ENCODE data around the gene RAP1A. TPM values are rescaled to one million over a fixed set of nuclear protein-coding genes. Genes with fewer than 3 reads are reported as not detected.
"Not testable (repeated sequence)": the region's sequence is repeated elsewhere in the genome, so short reads cannot be mapped to it uniquely, and the experiment has no call there.

Gene RAP1A
- total RNA-seq, 1 donor from 2014 or later, result 43.0 TPM

DNA sequence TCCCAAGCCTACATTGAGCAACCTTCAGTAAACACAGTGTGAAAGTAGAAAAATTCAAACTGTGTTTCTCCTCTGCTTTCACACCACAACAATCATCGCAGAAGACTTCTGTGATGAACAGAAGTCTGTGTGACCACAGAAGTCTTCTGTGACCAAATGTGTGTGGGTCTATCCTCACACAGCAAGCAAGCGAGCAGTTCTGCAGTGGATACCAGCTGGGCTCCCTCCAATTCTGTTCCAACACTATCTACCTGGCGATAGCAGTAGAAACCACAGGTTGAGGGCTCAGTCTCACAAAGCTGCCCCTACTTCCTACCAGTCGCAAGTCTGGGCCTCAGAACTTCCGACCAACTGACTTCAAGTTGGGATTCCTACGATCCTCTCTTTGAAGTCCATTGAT, 21.0 kb upstream of the RAP1A start:
- DNase-seq, result no peak

DNA sequence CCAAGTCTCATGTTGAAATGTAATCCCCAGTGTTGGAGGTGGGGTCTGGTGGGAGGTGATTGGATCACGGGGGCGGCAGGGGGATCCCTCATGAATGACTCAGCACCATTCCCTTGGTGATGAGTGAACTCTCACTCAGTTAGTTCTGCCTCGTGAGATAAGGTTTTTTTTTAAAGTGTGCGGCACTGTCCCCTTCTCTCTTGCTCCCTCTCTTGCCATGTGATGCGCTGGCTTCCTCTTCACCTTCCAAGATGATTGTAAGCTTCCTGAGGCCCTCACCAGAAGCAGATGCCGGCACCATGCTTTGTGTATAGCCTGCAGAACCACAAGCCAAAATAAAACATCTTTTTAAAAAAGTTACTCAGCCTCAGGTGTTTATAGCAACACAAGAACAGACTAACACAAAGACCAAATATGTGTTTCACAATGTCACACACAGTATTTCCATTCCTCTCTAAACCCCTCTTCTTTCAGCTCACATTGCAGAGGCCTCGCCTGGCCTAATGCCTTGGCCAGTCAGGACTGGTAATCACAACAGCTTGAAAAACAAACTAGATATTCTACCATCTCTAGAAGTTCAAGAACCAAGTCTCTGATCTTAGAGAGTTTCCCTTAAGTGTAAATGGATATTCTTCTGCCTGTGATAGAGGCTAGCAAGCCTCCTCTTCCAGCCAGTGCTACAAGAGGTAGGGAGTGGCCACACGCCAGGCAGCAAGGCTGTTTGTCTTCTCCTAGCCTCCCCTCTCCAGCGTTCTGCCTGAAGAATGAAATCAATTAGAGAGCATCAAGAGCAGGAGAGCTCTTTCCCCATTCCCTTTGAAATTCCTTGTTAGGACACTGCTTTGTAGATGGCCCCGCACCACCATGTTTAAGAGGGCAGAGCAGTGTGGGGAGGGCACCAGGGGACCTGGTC, 19.6 kb upstream of the RAP1A start:
- no peak for DNase-seq

DNA sequence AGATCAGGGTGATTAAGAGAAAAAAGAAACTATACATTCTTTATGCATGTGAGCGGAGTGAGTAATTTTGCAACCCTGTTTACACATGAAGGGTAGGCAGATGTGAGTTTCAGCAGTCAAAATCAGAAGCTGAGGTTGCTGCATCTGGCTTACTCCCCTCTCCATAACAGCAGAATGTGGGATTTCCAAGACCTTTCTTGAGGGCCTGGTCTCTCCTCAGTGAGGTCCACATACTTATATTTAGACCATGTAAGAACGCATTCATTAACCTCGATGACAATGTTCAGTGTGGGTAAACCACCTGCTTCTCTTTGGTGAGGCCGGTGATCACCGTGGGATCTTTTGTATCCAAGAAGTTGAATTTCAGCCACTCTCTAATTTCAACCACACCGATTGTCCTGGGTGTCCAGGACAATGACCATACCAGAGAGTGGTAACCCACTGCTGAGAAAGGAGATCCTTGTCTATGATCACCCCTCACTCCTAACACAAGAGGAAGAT, 18.7 kb upstream of the RAP1A start:
- no peak for DNase-seq

DNA sequence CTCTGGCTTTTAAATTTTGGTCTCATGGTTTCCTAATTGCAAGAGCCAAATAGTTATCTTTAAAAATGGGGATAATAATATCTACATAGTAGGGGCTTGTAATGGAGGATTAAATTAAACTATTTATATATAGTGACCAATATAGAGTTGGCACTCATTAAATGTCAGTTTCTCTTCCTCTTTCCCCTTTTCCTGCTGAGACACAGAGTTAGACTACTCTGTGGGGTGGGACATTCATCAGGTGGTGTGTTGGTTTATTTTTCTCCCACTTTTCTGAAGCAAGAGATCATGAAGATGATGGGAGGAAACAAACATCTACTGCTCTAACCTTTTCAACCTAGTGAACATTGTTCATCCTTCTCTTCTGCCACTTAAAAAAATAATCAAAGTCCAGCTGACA, 17.3 kb upstream of the RAP1A start:
- DNase-seq, result no peak

DNA sequence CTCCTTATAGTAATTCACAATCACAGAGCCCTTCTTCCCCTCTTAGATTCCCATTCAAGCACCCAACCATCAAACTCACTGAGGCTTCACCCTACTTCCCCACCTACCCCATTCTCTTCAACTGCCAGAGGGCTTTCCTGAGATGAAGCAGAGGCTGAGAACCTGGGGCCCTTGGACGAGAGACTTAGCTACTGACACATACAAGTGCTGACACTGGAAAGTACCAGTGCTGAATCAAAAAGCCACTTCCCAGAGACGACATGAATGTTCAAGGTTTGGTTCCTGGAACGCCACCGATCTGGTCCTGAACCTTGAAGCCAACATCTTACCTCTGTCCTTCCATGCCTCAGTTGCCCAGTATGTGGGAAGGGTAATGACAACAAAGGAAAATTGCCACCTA, 16.6 kb upstream of the RAP1A start:
- DNase-seq, result no peak

DNA sequence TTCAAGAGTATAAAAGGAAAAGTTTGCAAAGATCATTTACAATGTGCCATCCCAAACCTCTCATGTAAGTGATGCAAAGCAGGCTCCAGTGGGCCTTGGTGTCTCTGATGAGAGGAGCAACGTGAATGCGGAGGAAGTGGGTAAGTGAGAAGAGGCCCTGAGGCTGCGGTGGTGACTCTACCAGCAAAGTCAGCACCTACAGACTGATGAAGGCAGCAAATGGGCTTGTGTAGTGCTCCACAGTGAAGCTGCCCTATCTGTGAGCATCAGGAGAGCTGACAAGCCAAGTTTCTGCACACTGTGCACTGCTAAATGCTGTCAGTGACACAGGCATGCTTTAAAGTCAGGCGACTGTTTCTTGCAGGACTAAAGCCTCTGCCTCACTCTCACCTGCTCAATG, 15.6 kb upstream of the RAP1A start:
- DNase-seq, result no peak

DNA sequence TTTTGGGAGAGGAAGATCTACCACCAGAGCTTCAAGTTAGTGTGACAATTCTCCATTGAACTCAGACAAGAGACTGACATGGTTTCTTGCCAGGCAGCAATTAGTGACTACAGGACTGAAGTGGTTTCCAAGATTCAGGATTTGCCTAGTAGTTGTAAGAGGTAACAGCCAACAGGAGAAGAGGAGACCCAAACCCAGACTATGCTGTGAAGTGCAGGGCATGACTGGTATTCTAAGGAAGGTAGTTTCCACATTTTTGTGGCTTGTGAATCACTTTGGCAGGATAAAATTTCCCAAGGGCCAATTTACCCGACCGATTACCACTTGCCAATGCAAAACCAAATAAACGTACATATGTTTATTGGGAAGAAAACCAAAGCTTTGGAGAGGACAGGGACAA, 14.7 kb upstream of the RAP1A start:
- no peak for DNase-seq

DNA sequence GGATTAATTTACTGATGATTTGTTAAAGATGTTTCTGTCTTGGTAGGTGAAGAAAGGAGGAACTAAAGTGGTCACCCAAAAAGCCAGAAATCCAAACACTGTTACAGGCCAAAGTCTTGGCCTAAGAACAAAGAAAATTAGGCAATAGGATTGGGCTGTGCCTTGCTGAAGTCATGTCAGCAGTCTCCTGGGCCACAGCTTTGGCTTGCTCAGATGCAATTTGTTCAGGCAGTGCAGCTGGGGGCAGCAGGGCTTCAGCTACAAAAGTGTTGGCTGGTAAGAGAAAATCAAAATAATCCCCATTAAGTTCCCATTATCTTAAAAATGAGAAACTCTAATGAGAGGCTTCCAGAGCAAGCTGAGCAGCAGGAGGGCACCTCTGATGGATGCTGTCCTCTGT, 14.0 kb upstream of the RAP1A start:
- peak; percentile 53 for DNase-seq

DNA sequence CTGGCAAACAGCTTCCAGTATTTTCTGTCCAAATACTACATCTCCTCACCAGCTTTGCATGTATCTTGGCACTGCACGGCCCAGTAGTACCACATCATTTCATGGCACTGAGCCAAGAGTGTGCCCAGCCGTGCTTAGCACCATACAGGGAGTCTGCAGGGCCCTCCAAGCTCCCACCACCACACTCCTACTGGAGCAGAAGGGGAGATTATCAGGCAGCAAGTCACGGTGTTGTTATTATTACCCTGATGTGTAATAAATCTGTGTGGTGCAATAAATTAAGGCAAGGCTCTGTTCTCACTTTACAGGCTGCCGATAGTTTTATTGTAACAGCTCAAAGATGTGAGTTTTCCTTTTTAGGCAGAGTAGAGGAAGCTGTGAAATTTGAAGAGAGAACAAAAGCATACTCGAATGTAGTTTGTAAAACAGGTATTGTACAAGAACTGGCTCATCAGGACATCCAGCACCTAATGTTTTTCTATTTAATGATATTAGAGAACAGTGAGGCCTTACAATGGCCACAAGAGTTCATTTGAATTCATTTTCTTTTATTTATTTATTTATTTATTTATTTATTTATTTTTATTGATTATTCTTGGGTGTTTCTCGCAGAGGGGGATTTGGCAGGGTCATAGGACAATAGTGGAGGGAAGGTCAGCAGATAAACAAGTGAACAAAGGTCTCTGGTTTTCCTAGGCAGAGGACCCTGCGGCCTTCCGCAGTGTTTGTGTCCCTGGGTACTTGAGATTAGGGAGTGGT, 13.0 kb upstream of the RAP1A start:
- peak; percentile 56 for DNase-seq

DNA sequence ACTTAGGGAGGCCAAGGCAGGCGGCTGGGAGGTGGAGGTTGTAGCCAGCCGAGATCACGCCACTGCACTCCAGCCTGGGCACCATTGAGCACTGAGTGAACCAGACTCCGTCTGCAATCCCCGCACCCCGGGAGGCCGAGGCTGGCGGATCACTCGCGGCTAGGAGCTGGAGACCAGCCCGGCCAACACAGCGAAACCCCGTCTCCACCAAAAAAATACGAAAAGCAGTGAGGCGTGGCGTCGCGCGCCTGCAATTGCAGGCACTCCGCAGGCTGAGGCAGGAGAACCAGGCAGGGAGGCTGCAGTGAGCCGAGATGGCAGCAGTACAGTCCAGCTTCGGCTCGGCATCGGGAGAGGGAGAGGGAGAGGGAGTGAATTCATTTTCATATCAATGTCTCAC, 11.1 kb upstream of the RAP1A start:
- not testable (repeated sequence) for DNase-seq

DNA sequence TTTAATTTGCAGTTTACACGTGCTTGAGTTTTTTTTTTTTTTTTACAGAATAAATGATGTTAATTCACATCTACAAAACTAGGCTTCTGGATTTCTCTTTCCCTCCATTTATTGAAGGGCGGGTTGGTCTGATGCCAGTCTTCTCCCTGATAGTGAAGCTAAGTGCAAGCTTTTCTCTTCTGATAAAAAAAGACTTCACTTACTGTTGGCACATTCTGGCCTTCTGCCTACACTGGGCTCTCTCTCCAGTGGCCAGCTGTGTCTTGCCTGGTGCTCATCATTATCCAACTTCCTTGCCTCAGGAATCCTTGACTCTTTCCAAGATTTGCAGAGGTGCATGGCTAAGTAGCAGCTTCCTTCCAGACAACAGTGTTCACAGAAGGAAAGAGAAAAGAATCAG, 7.6 kb upstream of the RAP1A start:
- DNase-seq, result no peak

DNA sequence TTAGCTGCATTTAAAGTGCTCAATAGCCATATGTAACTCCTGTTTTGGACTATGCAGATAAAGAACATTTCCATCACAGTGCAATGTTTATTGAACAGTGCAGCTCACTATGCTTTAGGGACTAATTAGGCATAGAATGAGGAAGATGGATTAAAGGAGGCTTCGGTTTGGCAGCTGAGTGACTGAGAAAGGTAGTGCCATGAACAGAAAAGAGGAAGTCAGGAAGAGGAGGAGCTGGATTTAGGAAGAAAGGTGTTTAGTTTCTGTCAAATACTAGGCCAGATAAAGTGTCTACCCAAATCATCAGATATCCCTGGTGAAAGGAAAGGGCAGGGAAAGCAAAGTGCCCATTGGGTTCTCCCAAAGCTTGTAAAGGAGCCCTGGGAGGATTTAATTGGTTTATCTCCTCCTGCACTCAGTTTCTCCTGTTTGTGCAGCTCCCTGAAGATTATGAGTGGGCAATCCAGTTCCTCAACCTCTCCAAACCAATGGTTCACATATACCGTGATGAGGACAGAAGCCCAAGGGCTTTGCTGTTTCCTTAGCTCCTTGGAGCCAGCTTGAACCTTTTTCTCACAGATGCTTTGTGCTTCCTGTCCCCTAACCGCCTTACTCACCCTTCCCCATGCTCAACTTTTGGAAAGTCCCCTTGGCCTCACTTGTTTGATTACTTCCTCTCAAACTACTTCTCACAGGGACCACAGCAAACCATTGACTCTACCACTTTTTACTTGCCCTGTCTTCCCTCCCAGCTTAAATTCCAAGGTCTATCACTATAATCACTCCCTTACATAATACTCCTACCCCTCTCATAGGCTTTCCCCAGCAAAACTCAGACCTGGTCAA, 3.5 kb upstream of the RAP1A start:
- DNase-seq, result no peak

DNA sequence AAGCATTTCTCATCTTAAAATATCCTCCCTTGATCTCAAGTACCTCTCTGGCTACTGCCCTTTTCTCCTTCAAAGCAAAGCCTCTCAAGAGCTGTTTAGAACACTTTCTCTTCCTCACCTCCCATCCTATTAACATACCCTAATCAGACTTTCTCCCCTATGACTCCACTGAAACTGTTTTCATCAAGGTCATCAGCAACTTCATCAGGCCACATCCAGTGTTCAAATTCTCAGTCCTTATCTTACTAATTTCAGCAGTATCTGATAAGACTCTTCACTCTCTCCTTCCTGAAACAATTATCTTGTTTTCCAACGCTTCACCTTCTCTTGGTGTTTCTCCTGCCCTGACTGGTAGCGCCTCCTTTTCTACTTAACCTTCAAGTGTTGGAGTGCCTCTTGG, 1.5 kb upstream of the RAP1A start:
- DNase-seq, result no peak

DNA sequence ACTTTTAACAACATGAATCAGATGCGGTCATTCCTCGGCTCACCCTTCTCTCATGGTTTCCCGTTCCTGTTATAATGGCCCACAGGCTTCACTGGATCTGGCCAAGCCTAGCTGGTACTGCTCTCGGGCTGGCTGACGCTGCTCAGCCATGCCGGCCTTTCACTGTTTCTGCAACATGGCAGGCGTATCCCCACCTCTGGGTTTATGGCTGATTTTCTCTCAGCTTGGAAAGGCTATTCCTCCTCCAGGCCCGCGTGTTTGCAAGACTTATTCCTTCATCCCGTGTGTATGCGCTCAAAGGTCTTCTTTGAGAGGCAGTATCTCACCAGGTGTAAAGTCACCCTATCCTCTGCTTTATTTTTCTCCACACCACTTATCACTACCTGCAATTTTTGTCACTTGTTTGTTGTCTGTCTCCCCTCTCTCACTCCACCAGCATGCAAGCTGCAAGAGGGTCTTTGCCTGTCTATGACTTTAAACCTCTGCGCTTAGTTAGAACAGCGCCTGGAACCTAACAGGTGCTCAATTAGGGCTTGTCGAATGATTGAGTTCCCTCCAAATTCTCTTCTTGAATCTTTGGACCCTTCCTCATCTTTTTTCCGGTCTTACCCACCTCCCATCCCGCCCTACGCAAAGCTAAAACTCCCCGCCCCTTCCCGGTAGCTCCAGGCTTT, 491 bp upstream of the RAP1A start:
- DNase-seq, result no peak

DNA sequence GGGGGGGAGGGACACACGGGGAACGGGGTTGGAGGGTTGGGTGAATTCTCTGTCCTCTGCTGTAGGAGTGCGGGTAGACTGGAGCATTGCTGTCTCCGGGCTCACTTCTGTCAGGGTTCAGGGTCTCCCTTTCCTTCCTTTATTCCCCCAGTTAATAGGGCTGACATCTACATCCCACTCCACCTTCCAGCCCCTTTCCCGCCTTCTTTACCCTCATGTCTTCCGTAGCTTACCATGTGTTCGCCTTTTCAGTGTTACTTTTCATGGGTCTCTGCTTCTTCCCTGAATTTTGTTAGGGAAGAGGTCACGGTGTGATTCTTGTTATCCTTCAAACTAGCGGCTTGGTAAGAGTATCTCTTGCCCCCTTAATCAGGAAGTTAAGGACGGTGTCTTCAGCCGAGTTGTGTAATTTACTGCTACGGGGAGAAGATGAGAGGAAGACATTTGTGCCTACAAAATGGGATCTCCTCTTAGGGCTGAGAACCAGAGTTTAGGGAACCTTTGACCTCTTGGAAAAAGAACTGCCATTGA, 917 bp downstream of the RAP1A start:
- DNase-seq, result no peak

DNA sequence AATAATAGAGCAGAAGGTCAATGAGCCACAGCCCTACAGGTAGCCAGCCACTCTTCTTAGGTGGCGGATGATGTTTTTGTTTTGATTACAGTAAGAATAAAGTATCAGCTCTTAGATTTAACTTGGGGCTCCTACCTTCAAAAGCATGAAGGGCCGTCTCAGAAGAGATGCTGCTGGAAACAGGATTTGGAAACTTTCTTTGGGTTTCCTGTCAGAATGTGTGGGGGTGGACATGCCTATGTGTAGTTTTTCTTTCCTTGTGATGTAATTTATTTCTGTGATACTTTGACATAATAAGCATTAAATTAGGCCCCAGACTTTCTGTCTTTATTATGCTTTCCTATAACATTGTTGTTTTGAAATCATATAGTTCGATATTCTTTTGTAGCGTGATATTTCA, 1.5 kb downstream of the RAP1A start:
- no peak for DNase-seq

DNA sequence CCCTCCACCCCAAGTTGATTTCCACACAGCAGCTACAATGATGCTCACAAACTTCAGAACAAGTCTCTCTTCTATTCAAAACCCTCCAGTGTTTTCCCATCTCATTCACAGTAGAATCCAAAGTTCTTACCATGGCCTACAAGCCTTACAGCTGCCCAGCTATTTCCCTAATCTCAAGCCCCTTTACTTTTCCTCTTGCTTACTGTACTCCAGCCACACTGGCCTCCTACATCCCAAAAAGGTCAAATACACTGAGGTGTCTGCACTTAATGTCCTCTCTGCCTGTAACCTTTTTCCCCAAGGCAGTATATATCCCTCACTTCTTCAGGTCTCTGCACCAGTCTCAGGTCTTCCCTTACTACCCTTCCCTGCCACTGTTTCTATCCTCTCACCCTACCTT, 2.6 kb downstream of the RAP1A start:
- DNase-seq, result no peak

DNA sequence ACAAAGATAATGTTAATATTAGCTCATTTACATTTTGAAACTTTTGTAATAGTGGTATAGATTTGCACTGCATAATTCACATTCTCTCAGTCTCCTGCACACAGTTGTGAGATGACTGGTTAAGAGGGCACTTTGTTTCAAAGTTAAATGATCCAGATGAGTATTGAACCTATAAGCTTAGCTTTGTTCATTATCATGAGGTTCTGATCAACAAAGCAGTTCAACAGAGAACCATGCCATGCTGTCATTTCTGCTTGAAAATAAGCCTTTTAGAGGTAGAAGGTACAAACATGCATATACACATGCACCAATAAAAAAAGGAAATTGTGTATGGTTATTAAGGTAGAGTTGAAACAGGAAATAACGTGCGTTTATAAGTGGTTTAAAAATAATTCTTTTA, 4.8 kb downstream of the RAP1A start:
- DNase-seq, result no peak

DNA sequence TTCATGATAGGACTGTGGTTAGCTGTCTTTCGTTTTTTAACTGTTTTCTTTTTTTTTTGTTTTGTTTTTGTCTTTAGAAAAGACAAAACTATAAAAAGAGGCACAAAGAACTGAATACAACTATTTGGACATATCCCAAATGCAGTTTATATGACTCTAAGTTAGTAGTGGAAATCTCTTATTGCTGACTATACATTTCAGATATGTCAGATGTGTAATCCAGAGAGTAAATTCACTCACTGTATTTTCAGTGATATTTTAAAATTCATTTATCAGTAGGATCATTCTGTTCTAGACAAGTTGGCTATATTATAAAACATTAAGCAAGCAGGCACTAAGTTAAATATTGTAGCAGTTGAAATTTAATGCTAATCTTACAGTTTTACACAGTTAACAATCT, 5.7 kb downstream of the RAP1A start:
- DNase-seq, result no peak

DNA sequence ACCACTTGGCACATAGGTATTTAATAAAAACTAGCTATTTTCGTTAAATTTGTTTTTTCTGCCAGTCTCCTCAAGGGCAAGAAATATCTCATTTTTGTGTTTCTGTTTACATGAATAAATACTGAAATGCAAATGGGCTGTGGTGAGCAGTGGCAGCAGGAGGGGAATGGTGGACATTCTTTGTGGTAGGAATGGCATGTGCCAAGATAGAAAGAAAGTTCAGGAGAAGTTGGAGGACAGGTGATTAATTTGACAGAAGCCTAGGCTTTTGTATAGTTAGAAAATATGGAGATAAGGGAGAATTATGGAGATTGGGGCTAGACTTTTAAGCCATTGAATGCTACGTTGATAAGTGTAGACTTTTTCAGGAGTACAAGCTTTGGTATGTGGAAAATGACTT, 8.6 kb downstream of the RAP1A start:
- DNase-seq, result no peak

DNA sequence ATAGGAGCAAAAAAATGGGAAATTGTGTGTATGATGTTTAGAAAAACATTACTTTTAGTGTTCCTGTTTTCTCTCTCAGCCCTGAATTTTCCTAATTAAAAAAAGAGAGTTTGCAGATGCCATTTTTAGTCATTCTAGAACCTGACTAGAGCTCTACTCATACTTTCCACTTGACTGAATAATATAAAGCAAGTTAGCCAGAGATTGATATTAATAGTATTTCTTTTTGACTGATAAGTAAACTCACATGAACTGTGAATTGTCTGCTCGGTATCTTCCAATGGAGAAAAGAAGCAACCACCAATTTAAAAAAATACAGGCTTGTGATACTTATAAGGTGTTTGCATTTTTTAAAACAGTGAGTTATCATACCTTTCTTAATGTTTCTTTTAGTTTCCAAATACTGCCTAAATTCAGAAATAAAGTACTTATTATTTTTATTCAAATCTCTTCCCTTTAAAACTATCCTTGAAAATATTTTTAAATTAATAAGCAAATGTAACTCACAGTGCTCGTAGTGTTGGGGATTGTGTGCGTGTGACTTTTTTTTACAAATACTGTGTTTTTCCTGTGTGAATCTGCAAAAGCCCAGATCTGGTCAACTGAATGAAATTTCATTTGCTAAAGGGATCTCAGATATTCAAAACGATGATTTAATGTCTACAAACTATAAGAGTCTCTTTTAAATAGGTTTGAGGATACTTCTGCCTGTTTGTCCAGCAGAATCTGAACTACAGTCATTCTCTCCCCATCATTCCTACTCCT, 9.8 kb downstream of the RAP1A start:
- DNase-seq, result no peak
